H1 (cell line): Measurements from ENCODE around the gene DCDC2C. TPM values are rescaled to one million over a fixed set of nuclear protein-coding genes. Genes with fewer than 3 reads are reported as not detected.

Experiments used
- CTCF ChIA-PET: fragments of 300-600 bp; sonication (Branson Sonifier 250); formaldehyde crosslinking; loops from one replicate; lab custom pipeline; 2021; ENCODE audit not compliant: partially characterized antibody; lab: Charles Lee
- POLR2A ChIA-PET: fragments of 300-600 bp; sonication (Branson Sonifier 250); formaldehyde crosslinking; loops from one replicate; lab custom pipeline; 2021; ENCODE audit warnings: inconsistent platforms; ENCODE audit not compliant: partially characterized antibody; lab: Charles Lee
- DNase-seq, 2 experiments: peaks; one replicate each; pipeline versions ENCODE4 v3.0.0 to v3.0.0-alpha.2; 2010 to 2022; ENCODE audit warnings: low spot score in 2 of 2, low read depth in 1 of 2, mixed read lengths in 1 of 2
- FAIRE-seq: peaks from 2 replicates; lab custom pipeline; 2011; peaks lifted over from hg19 to GRCh38; lab: Jason Lieb, UNC
- H2AFZ ChIP-seq: 2 replicates; pipeline ENCODE4 v1.8.1; 2012; ENCODE audit warnings: low read length, inconsistent platforms
- H2AK5ac ChIP-seq: 2 replicates; pipeline ENCODE4 v1.6.1; 2013; ENCODE audit warnings: low read depth, low read length
- H2BK120ac ChIP-seq: replicated peaks from 2 replicates; pipeline ENCODE3; 2013; ENCODE audit warnings: low read depth, low read length, inconsistent platforms
- H2BK12ac ChIP-seq: 2 replicates; pipeline ENCODE4 v1.6.1; 2013; ENCODE audit warnings: low read depth, low read length
- H2BK15ac ChIP-seq: 2 replicates; pipeline ENCODE4 v1.6.1; 2013; ENCODE audit warnings: low read length
- H2BK20ac ChIP-seq: 2 replicates; pipeline ENCODE4 v1.6.1; 2013; ENCODE audit warnings: low read length
- H2BK5ac ChIP-seq: 2 replicates; pipeline ENCODE4 v1.6.1; 2013; ENCODE audit warnings: low read depth, low read length
- H3K14ac ChIP-seq: 2 replicates; pipeline ENCODE4 v1.6.1; 2013; ENCODE audit warnings: inconsistent platforms; ENCODE audit not compliant: insufficient read length
- H3K18ac ChIP-seq: 2 replicates; pipeline ENCODE4 v1.6.1; 2013; ENCODE audit warnings: low read length; ENCODE audit errors: extremely low read depth
- H3K23ac ChIP-seq: 2 replicates; pipeline ENCODE4 v1.6.1; 2013; ENCODE audit warnings: inconsistent platforms; ENCODE audit not compliant: insufficient read length
- H3K23me2 ChIP-seq: 2 replicates; pipeline ENCODE4 v1.6.1; 2013; ENCODE audit warnings: low read depth, low read length
- H3K27ac ChIP-seq: 2 replicates; pipeline ENCODE4 v1.6.1; 2011; ENCODE audit warnings: low read depth, low read length, inconsistent platforms
- H3K27me3 ChIP-seq, 4 experiments: replicated peaks in 1 of 4; 1 replicate in 1 of 4; 2 replicates in 3 of 4; pipeline versions ENCODE4 v1.6.1 to v1.8.1; 2011 to 2013; ENCODE audit warnings: low read length in 3 of 4, mild to moderate bottlenecking in 3 of 4, inconsistent platforms in 2 of 4, mixed read lengths in 2 of 4, moderate library complexity in 1 of 4; ENCODE audit not compliant: control insufficient read depth in 3 of 4, insufficient read depth in 3 of 4; ENCODE audit errors: extremely low read depth in 1 of 4
- H3K36me3 ChIP-seq, 4 experiments: 2 replicates each; pipeline versions ENCODE4 v1.6.1 to v1.8.1; 2011 to 2013; ENCODE audit warnings: mild to moderate bottlenecking in 4 of 4, low read length in 3 of 4, moderate library complexity in 2 of 4, control low read depth in 1 of 4, inconsistent platforms in 1 of 4; ENCODE audit not compliant: insufficient read depth in 4 of 4, control insufficient read depth in 2 of 4
- H3K4ac ChIP-seq: replicated peaks from 2 replicates; pipeline ENCODE3; 2013; ENCODE audit warnings: low read length, low read depth, mixed read lengths, inconsistent platforms; ENCODE audit not compliant: insufficient read length
- H3K4me1 ChIP-seq, 4 experiments: replicated peaks in 1 of 4; 1 replicate in 1 of 4; 2 replicates in 3 of 4; pipeline versions ENCODE4 v1.6.1 to v1.8.1; 2011 to 2013; ENCODE audit warnings: low read length in 3 of 4, inconsistent platforms in 2 of 4, mixed read lengths in 1 of 4; ENCODE audit not compliant: insufficient read depth in 4 of 4, control insufficient read depth in 3 of 4
- H3K4me2 ChIP-seq, 2 experiments: 2 replicates each; pipeline versions ENCODE4 v1.6.1 to v1.8.1; 2011 to 2013; ENCODE audit warnings: low read depth in 2 of 2, low read length in 2 of 2, control low read depth in 1 of 2, inconsistent platforms in 1 of 2, mild to moderate bottlenecking in 1 of 2; ENCODE audit not compliant: insufficient read depth in 1 of 2
- H3K4me3 ChIP-seq, 4 experiments: fragments of 200-600, 300-600 bp in 1 of 4; sonication (generic), shearing (Covaris generic), sonication (Bioruptor Twin) in 1 of 4; 2 replicates each; pipeline versions ENCODE4 v1.5.1 to v1.8.1; 2011 to 2016; ENCODE audit warnings: low read length in 4 of 4, low read depth in 3 of 4, control low read depth in 2 of 4, inconsistent platforms in 2 of 4, mild to moderate bottlenecking in 2 of 4, mixed read lengths in 1 of 4, moderate library complexity in 1 of 4; ENCODE audit not compliant: insufficient read depth in 2 of 4; ENCODE audit errors: extremely low read depth in 1 of 4
- H3K56ac ChIP-seq: replicated peaks from 2 replicates; pipeline ENCODE3; 2013; ENCODE audit warnings: low read depth, mild to moderate bottlenecking, mixed read lengths, low read length, inconsistent platforms; ENCODE audit not compliant: insufficient read length
- H3K79me1 ChIP-seq: 2 replicates; pipeline ENCODE4 v1.6.1; 2013; ENCODE audit warnings: low read depth, low read length, control low read depth
- H3K79me2 ChIP-seq, 2 experiments: 2 replicates each; pipeline versions ENCODE4 v1.6.1 to v1.8.1; 2012 to 2013; ENCODE audit warnings: low read length in 2 of 2, mild to moderate bottlenecking in 2 of 2, inconsistent platforms in 1 of 2; ENCODE audit not compliant: insufficient read depth in 2 of 2, control insufficient read depth in 1 of 2
- H3K9ac ChIP-seq, 4 experiments: replicated peaks in 1 of 4; 1 replicate in 1 of 4; 2 replicates in 3 of 4; pipeline versions ENCODE4 v1.6.1 to v1.8.1; 2011 to 2013; ENCODE audit warnings: low read depth in 3 of 4, low read length in 3 of 4, control low read depth in 2 of 4, mild to moderate bottlenecking in 2 of 4, moderate library complexity in 2 of 4, inconsistent platforms in 1 of 4; ENCODE audit errors: extremely low read depth in 1 of 4
- H3K9me3 ChIP-seq, 2 experiments: 2 replicates each; pipeline versions ENCODE4 v1.6.1 to v1.8.1; 2012 to 2013; ENCODE audit warnings: mild to moderate bottlenecking in 2 of 2, moderate library complexity in 2 of 2, control low read depth in 1 of 2, inconsistent platforms in 1 of 2, low read depth in 1 of 2, low read length in 1 of 2, mixed read lengths in 1 of 2; ENCODE audit not compliant: insufficient read depth in 2 of 2
- H4K20me1 ChIP-seq, 2 experiments: replicated peaks in 1 of 2; 2 replicates each; pipeline versions ENCODE3 to v1.8.1; 2011 to 2013; ENCODE audit warnings: inconsistent platforms in 2 of 2, low read length in 2 of 2, mild to moderate bottlenecking in 1 of 2; ENCODE audit not compliant: insufficient read depth in 2 of 2, control insufficient read depth in 1 of 2
- H4K5ac ChIP-seq: 2 replicates; pipeline ENCODE4 v1.6.1; 2013; ENCODE audit warnings: low read length, low read depth, mixed read lengths, inconsistent platforms; ENCODE audit not compliant: insufficient read length
- H4K8ac ChIP-seq: 2 replicates; pipeline ENCODE4 v1.8.0; 2013; ENCODE audit warnings: mild to moderate bottlenecking, moderate library complexity, low read length, inconsistent platforms; ENCODE audit not compliant: insufficient read depth; ENCODE audit errors: extremely low read depth
- H4K91ac ChIP-seq: replicated peaks from 2 replicates; pipeline ENCODE3; 2013; ENCODE audit warnings: low read length, mixed read lengths, inconsistent platforms; ENCODE audit not compliant: insufficient read length
- WGBS, 2 experiments: shearing (Covaris generic) in 1 of 2; methylation state at CpG; one replicate each; pipeline versions ENCODE4 v1.1.6 to v1.1.7; 2013 to 2015; ENCODE audit warnings: low lambda C conversion rate in 2 of 2, mixed read lengths in 2 of 2, inconsistent platforms in 1 of 2, low coverage in 1 of 2, missing lambda C conversion rate in 1 of 2; ENCODE audit not compliant: insufficient replicate concordance in 2 of 2, insufficient coverage in 1 of 2, insufficient read length in 1 of 2; ENCODE audit errors: extremely low coverage in 1 of 2, missing lambda C conversion rate in 1 of 2; 5-methylcytosine and 5-hydroxymethylcytosine counted together
- polyA plus RNA-seq, 7 experiments: library from polyadenylated mRNA; depleted of rRNA in 3 of 7; stranded (reverse) in 5 of 7; unstranded in 2 of 7; fragments of >200 nt in 5 of 7; fragments of 200-250 nt in 2 of 7; gene quantifications; 1 replicate in 5 of 7; 2 replicates in 1 of 7; 4 replicates in 1 of 7; pipeline versions ENCODE4 v1.2.1 to v1.2.3, GENCODE V29; 2011 to 2013; ENCODE audit warnings: missing spikeins in 2 of 7, mixed read lengths in 2 of 7
- total RNA-seq: library from RNA; stranded (reverse); fragmentation: NEBNext Ultra II Directional; extraction: Animal tissue kit (Norgen Biotek cat#: 25700); gene quantifications from 2 replicates; pipeline ENCODE4 v1.2.1, GENCODE V29; 2021

Gene DCDC2C
- total and polyA plus RNA-seq, 2 of the 8 experiments (the other 6 are each of a cell fraction or from before 2014, with no cell fraction given): 0.50 TPM; not detected in 1

DNA sequence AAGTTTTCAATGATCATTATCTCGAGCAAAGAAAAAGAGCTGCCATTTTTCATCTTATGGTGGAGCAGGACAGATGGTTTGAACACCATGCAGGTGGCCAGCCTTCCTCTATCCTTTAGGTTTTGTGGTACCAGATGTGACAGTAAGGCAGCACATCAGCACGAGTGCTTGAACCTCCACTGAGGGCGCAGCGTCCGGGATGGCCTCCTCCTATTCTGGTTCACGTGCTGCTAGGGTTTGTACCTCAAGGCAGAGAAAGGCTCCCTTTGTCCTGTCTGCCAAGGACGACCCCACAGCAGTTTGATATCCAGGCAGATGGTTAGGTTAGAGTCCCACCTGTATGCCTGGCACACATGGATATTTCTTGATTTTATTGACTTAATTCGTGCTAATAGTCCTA, 50.2 kb downstream of the DCDC2C start:
- no peaks in the 10 kb centered on the region for H3K36me3 ChIP-seq
- no peak overlapping the region for H2BK120ac ChIP-seq
- no peaks in the 10 kb centered on the region for H3K79me1 ChIP-seq
- H3K79me2 ChIP-seq: no peaks in the 10 kb centered on the region; a peak in 1 of 4 replicates
- H4K8ac ChIP-seq: peak overlapping the region; percentile 57; the same call in 1 of the 2 replicates
- H3K23me2 ChIP-seq: peaks cover 2% of the 10 kb centered on the region
- DNase-seq (no peak), FAIRE-seq (no peak)
- H3K4me3 ChIP-seq: no peak overlapping the region
- no peak overlapping the region for H3K4me2 ChIP-seq
- no peaks in the 10 kb centered on the region; a peak in 1 of 4 replicates for H3K9me3 ChIP-seq
- peak overlapping the region; percentile 19 for H4K91ac ChIP-seq
- no peak overlapping the region for H3K23ac ChIP-seq
- no peak overlapping the region for H2BK20ac ChIP-seq
- H4K20me1 ChIP-seq: peaks cover 0 to 6% of the 10 kb centered on the region in 2 experiments
- no peak overlapping the region for H2BK12ac ChIP-seq
- no peak overlapping the region for H3K18ac ChIP-seq
- no peak overlapping the region for H3K14ac ChIP-seq
- H3K9ac ChIP-seq: no peak overlapping the region
- no peak overlapping the region for H3K56ac ChIP-seq
- H2AK5ac ChIP-seq: no peak overlapping the region
- no peak overlapping the region for H2BK5ac ChIP-seq
- CTCF ChIA-PET: interaction anchor here (0.8 to 2.3 kb wide), 7 partner anchors 15 to 330 kb away, joined by 3 to 17 read pairs (median 3); no protein-coding TSS in a partner anchor
- H2AFZ ChIP-seq: no peak overlapping the region
- 93% methylated on average over 8 of the region's 8 CpGs; no CpG with 5 or more reads in 1 of the 2 experiments for WGBS, 2 experiments
- H2BK15ac ChIP-seq: no peak overlapping the region
- no peaks in the 10 kb centered on the region for H3K27me3 ChIP-seq
- POLR2A ChIA-PET: interaction anchor here (0.5 kb wide), 1 partner anchor 202 kb away, joined by 3 read pairs; no protein-coding TSS in a partner anchor
- no peak overlapping the region for H4K5ac ChIP-seq
- no peak overlapping the region for H3K4ac ChIP-seq
- H3K27ac ChIP-seq: no peak overlapping the region
- H3K4me1 ChIP-seq: peaks cover 0 to 3% (median 1%) of the 10 kb centered on the region in 4 experiments; a peak in 1 of 7 replicates
